Measurements from ENCODE around the gene PRPF8.

DNA sequence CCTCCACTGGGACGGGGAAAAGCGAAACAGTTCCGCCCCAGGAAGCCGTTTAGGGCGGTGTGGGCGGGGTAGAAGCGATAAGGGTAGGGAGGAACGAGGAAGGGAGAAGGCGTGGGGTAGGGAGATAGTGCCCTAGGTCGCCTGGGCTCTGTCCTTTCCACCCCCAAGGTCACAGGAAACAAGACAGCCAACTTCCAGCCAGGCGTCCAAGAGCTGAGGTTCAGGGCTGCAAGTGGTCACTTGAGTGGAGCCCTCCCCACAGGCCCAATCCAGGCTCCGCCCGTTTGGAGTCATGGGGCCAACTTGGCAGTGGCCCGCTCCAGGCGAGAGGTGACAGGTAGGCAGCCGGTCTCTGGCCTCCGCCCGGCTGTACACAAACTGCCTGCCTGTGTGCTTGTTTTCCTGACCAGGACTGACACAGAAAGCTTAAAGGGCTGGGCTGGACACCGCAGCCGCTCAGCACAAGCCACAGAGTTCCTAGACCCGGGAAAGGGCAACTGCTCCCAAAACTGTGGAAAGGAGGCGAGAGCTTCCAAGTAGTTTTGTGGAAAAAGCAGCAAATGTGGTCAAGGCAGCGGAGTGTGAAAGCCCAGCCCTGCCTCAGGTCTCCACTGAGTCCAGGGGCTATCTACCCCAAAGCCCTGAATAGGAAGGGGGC lies 34.7 kb downstream of the PRPF8 start, which contains the start of gene RILP:
- TF ChIP-seq, protein P1, sequence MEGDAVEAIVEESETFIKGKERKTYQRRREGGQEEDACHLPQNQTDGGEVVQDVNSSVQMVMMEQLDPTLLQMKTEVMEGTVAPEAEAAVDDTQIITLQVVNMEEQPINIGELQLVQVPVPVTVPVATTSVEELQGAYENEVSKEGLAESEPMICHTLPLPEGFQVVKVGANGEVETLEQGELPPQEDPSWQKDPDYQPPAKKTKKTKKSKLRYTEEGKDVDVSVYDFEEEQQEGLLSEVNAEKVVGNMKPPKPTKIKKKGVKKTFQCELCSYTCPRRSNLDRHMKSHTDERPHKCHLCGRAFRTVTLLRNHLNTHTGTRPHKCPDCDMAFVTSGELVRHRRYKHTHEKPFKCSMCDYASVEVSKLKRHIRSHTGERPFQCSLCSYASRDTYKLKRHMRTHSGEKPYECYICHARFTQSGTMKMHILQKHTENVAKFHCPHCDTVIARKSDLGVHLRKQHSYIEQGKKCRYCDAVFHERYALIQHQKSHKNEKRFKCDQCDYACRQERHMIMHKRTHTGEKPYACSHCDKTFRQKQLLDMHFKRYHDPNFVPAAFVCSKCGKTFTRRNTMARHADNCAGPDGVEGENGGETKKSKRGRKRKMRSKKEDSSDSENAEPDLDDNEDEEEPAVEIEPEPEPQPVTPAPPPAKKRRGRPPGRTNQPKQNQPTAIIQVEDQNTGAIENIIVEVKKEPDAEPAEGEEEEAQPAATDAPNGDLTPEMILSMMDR (IDR thresholded peaks at IDR 0.05): no peak
- no peak for TF ChIP-seq POLR2A (IDR thresholded peaks at IDR 0.05)
